ENCODE data around the gene ZNF106.

The ZNF106 gene

DNA sequence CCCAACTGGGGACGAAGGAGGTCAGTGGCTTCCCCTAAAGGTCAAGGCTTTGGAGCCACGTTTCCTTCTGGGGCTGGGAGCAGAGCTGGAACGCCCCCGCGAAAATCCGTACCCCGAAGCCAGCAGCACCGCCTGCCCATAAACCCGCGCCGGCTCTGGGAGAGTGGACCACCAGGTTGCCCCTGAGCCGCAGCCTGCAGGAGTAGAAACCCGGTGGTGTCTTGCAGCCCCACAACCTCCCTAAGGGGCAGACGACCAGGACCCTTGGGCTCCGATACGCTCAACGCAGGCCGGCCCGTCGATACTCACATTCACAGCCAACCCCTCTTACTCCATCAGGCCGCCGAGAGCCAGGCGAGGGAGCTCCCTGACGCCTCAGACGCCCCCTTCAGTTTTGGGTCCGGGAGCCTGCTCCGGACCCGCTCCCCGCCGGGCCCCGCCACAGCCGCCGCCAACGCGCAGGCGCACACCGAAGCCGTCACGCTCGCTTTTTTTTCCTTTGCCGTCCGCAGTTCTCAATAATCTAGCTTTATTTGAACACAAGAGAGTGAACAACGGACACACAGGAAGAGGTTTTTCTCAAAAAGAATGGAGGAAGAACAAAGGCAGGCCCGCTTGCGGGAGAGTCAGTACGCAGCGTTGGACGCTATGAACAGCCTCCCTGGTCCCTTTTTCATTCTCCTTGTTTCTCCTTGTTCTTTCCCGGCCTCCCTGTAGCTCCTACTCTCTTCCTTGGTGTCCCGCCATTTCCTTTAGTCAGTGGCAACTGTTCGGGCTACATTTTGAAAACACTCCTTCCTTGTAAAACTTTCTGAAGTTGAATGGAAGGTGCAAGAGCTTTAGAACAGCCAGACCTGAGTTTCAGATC, at the start of gene ZNF106:
Gene ZNF106, minus strand, starts transcription at position 471 of the 868 bp plus-strand sequence. CDS start 18,852 bp downstream, outside the sequence.
- DNase-seq (ENCODE audit: low spot score) = peak; percentile 87

DNA sequence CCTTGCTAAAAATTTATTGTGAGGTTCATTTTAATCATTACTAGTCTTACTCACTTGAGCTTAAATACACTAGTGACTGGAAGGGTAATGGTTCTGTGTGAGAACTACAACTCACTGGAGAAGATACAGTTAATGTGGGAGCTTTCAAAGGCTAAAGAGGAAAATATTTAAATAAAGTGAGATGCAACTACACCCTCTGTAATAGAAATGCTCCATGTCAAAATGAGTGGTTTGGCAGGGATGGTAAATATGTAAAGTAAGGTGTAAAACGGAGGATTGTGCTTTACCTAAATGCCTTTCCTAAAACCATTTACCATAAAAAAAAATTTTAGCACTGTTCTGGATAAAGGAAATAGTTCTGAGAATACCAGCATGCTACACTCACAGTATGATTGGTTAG, 42.3 kb upstream of the ZNF106 start:
- DNase-seq (ENCODE audit: low spot score) = no peak

DNA sequence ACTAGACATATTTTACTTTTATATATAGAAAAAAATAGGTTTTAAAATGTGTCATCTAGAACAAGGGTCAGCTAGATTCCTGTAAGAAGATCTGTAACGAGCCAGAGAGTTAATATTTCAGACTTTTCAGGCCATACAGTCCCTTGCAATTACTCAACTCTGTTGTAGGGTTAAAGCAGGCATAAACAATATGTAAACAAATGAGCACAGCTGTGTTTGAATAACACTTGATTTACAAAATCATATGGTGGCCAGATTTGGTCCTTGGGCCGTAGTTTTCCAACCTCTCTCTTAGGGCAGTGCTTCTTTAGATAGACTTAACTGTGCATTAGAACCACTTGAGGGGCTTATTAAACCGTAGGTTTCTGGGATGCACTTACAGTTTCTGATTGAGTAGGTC, 38.0 kb upstream of the ZNF106 start:
- no peak for DNase-seq (ENCODE audit: low spot score)

DNA sequence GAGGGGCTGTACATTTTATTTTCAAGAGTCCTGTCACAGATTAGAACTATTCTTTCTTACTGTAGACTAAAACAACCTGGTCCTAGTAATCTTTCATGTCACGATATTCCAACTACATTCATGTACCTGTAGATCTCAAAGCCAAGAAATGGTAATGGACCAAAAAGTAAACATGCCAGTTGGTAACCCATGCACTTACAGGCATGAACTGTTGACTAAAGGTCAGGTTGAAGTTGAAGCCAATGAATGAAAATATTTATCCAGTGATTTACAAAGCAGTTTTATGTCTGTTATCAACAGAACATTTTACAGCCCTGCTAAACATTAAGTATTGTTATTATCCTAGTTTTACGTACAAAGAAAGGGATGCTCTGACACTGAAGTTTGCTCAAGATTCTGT, 32.4 kb upstream of the ZNF106 start:
- no peak for DNase-seq (ENCODE audit: low spot score)

DNA sequence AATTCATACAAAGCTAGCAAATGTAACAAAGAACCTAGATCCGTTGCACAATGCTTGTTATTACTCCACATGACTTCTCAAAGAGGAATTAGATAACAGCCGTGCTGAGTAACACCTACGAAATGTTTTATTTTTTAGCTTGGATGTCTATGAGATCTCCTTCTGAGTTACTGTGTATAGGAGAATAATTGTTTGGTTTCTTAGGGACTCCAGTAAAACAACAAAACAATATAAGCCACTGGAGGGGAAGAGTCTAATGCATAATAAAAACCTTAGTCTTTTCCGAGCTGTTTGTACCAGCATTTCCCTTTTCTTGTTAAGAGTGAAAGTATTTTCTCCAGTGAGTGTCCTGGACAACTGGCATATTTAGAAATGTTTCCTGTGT, 20.1 kb upstream of the ZNF106 start:
- DNase-seq (ENCODE audit: low spot score) = peak; percentile 11

DNA sequence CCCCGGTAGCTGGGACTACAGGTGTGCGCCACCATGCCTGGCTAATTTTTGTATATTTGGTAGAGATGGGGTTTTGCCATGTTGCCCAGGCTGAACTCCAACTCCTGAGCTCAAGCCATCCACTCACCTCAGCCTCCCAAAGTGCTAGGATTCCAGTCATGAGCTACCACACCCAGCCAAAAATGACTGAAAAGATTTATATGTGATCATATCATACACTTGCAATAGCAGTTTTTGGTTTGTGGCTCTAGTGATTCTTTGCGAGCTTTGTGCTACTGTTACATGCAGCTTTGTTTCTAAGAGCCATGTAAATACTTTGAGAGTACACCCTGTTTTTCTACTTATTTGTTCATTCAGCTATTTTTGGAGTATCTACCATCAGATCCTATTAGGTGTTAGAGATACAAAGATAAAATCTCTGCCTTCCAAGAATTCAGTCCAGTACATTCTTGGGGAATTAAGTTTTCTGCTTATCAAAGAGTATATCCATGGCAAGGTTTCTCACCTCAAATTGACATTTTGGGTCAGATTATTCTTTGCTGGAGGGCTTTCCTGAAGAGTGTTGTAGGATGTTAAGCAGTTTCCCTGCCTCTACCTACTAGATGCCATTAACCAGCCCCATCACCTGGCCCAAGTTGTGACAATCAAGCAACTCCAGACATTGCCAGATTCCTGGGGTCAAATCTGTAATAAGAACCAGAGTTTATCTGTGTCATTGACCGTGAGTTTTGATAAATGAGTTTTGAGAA, 19.5 kb upstream of the ZNF106 start:
- no peak for DNase-seq (ENCODE audit: low spot score)

DNA sequence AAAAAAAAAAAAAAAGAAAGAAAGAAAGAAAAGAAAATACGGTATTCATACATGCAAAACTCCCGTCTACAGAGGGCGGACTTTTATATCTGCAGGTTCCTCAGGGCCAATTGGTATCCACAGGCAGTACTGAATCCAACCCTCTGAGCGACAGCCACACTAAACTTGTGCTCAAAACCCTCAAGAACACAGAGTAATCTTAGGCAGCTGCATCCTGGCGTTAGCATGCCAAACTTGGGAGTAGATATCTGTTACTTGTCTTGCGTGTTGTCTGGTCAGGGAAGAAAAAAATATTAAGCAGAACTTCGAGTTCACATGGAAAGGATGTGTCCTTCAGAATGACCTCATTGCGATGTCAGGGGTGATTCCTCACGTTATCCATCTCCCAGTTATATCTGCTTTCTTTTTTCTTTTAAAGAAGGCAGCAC, 17.3 kb upstream of the ZNF106 start:
- DNase-seq (ENCODE audit: low spot score) = no peak

DNA sequence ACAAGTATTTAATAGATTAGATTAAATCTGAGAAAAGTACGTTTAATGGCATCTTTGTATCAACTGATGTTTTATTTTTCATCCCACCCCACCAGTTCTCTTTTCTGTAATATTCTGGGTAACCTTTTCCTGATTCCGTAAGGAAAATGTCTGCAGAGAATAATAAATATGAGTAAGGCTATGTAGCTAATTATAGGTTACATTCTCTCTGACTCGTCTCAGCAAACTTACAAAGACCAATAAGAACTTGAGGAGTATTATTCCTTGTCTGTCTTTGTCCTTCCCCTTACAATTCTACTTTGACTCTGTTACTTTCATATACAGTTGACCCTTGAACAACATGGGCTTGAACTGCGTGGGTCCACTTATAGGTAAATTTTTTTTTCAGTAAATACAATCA, 16.6 kb upstream of the ZNF106 start:
- no peak for DNase-seq (ENCODE audit: low spot score)

DNA sequence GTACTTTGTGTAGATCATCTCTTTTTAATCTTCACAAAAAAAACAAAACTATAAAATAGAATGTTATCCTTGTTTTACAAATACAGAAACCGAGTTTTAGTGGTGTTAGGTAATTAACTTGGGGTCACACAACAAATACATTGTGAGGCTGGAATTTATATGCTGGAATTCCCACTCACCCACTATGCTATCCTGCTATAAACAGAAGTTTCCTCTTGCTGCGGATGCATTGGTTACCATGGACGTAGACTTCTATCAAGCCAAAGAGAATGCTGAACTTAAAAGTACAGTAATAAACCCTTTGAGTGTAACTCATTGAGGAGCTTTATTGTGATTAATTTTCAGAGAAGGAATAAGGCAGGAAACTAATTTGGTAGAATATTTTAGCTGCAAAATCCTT, 13.7 kb upstream of the ZNF106 start:
- no peak for DNase-seq (ENCODE audit: low spot score)

DNA sequence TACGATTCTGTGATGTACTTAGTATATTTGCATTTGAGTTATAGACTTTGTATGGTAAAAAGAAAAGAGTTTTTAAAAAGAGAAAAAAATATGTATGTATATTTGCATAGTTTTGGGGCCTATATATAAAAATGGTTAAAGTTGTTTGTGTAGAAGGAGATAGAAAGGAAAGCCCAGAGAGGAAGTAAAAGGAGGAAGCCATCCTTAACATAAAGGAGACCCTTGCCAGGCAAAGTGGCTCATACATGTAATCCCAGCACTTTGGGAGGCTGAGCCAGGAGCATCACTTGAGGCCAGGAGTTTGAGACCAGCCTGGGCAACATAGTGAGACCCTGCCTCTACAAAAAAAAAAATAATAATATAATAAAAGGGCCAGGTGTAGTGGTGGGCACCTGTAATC, 12.9 kb upstream of the ZNF106 start:
- no peak for DNase-seq (ENCODE audit: low spot score)

DNA sequence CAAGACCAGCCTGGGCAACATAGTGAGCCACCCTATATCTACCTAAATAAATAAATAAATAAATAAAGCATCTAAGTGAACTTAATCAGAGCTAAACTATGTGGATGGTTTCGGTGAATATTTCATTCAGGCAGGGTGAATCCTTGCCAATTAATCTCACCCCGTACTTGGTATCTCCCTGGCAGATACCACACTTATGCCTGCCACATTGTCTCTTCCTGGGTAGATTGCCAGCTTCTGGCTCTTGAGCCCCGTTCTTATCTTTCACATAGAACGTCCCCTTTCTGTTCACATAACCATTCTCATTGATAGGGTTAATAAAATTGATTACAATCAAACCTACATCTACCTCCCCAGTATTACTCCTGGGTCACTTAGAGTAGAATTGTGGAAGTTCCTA, 11.5 kb upstream of the ZNF106 start:
- no peak for DNase-seq (ENCODE audit: low spot score)

DNA sequence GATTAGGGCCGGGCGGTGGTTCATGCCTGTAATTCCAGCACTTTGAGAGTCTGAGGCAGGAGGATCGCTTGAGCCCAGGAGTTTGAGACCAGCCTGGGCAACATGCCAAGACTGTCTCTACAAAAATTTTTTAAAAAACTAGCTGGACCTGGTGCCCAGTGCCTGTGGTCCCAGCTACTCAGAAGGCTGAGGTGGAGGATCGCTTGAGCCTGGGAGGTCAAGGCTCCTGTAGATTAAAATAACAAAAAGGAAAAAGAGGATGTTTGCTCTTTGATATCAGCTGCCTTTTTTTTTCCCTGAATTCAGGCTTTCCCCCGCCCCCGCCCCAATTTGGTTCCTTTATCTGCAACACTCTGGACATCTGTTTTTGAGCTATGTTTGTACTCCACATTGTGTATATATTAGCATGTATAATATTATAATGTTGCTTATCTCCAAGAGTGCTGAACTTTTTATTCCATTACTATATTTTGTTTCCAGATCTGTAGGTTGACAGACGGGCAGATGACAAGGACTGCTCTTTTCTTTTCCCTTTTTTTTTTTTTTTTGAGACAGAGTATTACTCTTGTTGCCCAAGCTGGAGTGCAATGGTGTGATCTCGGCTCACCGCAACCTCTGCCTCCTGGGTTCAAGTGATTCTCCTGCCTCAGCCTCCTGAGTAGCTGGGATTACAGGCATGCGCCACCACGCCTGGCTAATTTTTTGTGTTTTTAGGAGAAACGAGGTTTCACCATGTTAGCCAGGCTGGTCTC, 9.1 kb upstream of the ZNF106 start:
- no peak for DNase-seq (ENCODE audit: low spot score)

DNA sequence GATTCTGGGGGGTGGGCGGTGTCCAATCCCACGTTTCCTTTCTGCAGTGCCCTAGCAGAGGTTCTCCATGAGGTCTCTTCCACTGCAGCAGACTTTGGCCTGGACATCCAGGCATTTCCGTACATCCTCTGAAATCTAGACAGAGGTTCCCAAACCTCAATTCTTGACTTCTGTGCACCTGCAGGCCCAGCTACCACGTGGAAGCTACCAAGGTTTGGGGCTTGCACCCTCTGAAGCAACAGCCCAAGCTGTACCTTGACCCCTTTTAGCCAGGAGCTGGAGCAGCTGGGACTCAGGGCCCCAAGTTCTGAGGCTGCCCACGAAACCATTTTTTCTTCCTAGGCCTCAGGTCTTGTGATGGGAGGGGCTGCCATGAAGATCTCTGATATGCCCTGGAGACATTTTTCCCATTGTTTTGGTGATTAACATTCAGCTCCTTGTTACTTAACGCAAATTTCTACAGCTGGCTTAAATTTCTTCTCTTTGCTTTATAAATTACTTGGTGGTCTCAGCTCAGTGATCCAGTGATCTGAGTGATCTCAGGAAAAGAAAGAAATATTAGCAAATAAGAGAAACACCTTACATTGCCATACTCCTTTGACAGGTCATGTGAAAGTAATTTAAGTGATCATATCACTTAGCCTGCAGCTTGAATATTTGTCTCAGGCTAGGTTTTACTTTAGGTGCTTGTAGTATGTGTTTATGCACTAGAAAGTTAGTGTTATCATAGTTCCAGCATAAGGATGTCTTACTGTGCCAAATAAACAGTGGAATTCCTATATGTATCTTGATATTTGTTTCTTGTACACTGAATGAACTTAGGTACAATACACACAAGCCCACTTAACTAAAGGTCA, 7.5 kb upstream of the ZNF106 start:
- DNase-seq (ENCODE audit: low spot score) = no peak

DNA sequence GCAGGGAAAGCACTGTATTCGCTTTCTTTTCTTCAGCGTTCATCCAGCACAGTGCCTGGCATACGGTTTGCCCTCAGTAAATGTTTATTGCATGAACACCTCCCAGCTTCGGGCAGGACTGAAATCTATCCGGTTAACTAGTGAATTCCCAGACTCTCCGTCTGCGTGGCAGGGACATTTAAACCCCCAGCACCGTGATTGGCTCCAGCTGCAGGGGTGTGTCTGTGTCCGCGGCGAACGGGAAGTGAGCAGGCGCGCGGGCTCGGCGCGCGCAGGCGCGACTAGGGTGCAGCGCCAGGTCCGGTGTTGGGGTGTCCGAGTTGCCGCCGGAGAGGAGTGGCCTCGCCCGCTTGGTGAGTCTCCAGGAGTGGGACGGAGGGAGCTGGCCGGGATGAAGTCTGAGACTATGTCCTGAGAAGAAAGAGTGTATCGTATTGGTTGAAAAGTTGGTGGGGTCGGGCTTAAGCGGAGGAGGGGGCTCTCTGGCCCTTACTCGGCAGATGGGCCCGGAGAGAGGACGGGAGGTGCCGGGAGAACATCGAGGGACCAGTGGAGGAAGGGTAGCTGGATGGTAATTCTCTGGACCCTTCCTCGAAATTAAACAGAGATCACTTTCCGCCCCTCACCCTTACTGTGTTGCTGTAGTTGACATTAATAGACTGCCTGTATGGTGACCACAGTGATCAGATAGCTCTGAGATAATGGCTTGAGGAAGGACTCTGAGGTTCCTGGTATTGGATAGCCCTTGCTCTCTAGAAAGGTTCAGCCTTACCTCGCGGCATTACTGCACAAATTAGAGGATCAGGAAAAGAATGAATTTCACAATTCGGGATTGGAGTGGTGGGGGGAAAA, 4.6 kb upstream of the ZNF106 start, which contains the start of gene SNAP23:
Gene SNAP23, plus strand, starts transcription at position 274 of the 852 bp plus-strand sequence. CDS start 16,213 bp downstream, outside the sequence.
- DNase-seq (ENCODE audit: low spot score) = peak; percentile 95

DNA sequence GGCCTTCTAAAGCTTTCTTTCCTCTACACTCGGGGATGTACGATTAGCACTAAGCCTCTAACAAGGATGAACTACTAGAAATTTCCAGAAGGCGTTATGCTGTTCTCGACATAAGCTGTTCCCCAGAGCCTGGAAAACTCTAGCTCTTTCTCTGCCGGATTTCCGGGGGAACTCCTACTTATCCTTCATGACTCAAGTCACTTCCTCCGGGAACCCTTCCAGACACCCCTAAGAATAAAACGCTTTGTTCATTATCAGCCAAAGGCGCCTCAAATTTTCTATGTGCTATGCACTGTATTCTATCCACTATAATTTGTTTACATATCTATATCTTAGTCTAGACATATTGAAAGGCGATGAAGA, 4.0 kb upstream of the ZNF106 start:
- peak; percentile 90 for DNase-seq (ENCODE audit: low spot score)

DNA sequence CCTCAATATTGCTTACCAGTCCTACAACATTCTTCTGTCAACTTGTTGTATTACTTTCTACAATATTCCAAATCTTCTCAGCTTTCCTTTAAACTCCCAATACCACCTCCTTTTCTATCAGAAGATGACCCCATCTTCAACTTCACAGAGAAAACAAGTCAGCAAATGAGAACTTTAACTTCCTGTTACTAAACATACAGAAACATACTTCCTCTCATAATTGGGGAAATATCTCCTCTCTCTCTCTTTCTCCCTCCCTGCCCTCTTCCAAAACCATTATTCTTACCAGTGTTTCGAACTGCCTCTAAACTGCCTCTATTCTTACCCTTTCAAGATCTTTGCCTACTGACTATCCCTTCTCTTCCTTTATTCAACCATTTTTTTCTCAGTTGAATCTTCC, 2.7 kb upstream of the ZNF106 start:
- DNase-seq (ENCODE audit: low spot score) = no peak

DNA sequence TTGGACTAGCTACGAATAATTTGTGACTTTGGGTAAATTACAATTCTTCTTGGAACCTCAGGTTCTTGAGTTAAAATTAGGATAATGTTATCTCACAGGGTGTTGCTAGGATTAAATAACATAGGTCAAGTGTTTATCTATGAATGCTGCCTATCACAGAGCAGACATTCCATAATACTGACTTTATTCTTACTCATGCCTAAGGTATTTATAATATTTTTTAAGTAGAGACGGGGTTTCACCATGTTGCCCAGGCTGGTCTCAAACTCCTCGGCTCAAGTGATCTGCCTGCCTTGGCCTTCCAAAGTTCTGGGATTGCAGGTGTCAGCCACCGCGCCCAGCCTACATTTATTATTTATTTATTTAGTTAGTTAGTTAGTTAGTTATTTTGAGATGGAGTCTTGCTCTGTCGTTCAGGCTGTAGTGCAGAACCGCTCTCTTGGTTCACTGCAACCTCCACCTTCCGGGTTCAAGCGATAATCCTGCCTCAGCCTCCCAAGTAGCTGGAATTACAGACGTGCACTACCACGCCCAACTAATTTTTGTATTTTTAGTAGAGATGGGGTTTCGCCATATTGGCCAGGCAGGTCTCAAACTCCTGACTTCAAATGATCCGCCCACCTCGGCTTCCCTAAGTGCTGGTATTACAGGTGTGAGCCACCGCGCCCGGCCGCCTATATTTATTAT, 741 bp upstream of the ZNF106 start:
- DNase-seq (ENCODE audit: low spot score) = peak; percentile 69

DNA sequence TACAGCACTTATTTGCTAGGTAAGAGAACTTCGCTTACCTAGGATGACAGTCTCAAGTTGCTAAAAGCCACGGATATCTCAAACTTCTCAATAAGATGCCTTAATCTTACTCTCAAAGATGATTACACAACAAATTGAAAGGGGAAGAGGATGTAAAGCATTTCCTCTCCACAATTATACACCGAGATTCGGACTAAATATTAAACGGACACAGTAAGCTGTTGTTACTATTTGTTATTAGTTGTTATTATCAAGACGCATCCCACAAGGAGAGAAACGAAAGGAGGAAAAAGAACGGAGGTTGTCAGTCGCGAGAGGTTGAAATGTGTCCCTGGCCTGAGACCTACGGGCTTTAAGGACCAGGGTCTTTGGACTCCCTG, 660 bp downstream of the ZNF106 start:
- peak; percentile 18 for DNase-seq (ENCODE audit: low spot score)

DNA sequence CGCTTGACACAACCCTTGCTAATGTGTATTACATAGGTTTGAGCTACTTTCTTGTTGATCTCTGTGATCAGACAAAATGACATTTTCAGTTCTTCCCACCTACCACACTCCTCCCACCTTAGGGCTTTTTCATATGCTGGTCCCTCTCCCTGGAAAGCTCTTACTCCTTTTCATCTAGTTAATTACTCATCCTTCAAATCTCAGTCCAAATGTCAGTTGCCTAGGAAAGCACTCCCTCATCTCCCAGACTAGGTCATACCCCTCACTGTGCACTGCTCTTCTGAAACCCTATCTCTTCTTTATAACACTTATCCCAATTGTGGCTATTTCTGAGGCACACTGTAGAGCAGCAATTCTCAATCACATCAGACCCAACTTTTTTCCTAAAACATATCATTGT, 7.3 kb downstream of the ZNF106 start:
- DNase-seq (ENCODE audit: low spot score) = no peak

DNA sequence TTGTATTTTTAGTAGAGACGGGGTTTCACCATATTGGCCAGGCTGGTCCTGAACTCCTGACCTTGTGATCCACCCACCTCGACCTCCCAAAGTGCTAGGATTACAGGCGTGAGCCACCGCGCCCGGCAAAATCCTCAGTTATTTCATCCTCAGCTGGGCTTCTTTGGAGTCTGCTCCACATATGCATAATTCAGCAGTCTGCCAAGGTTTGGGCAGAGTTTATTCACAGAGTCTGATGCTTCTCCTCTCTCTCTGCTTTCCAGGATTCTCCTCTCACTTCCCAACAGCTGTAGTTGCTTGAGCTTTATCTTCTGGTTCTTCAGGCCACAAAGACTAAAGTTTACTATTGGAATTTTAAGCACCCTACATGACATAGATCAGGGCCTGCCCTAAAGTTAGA, 8.2 kb downstream of the ZNF106 start:
- DNase-seq (ENCODE audit: low spot score) = no peak
